HL-60/S4 treated with phorbol 12-myristate 13-acetate at 8.2 ng/mL for 4 days and 3 days (cell line): ENCODE data around the gene SLC2A4RG.

Experiments
- in situ Hi-C: fragments of 300-500 bp; cut with MboI; formaldehyde crosslinking; loops from 2 replicates; pipeline ENCODE4 v1.15.0; 2022; ENCODE audit warnings: low sequenced_read_pairs

Gene SLC2A4RG

GRCh38 chr20:63792866-63793265 lies 53.3 kb downstream of the SLC2A4RG start:
- in situ Hi-C loops, result no loop called here
